Measurements from ENCODE around the gene RIC3.

DNA sequence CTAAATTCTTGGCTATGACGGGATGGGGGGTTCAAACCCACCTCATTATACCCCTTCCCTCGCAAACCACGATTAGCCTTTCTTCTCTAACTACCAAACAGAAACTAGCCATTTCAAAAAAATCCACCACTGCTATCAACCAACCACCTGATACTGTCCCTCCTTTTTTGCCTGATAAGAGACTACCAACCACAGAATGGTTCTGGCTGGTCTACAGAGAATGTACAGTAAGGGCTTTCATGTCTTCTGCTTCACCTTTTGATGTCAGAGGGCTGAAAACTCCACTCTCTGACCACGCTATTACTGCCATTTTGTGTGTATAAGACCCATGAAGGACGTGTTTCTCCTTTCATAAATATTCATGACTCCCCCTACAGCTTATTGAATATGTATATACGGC is 19.1 kb downstream of the RIC3 start:
- TF ChIP-seq, protein P1, sequence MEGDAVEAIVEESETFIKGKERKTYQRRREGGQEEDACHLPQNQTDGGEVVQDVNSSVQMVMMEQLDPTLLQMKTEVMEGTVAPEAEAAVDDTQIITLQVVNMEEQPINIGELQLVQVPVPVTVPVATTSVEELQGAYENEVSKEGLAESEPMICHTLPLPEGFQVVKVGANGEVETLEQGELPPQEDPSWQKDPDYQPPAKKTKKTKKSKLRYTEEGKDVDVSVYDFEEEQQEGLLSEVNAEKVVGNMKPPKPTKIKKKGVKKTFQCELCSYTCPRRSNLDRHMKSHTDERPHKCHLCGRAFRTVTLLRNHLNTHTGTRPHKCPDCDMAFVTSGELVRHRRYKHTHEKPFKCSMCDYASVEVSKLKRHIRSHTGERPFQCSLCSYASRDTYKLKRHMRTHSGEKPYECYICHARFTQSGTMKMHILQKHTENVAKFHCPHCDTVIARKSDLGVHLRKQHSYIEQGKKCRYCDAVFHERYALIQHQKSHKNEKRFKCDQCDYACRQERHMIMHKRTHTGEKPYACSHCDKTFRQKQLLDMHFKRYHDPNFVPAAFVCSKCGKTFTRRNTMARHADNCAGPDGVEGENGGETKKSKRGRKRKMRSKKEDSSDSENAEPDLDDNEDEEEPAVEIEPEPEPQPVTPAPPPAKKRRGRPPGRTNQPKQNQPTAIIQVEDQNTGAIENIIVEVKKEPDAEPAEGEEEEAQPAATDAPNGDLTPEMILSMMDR (IDR thresholded peaks at IDR 0.05; ENCODE audit: borderline replicate concordance, extremely low read depth, low read length, poor library complexity, severe bottlenecking) = no peak
- no peak for TF ChIP-seq EZH2 (IDR thresholded peaks at IDR 0.05; ENCODE audit: borderline replicate concordance, low read depth, low read length, severe bottlenecking)

Data from DND-41 (cell line).